ENCODE data around the gene XPR1. TPM values are rescaled to one million over a fixed set of nuclear protein-coding genes. Genes with fewer than 3 reads are reported as not detected.

Gene XPR1
- total RNA-seq, 4 donors from 2014 or later: 15.8 to 26.7 (median 22.8) TPM

DNA sequence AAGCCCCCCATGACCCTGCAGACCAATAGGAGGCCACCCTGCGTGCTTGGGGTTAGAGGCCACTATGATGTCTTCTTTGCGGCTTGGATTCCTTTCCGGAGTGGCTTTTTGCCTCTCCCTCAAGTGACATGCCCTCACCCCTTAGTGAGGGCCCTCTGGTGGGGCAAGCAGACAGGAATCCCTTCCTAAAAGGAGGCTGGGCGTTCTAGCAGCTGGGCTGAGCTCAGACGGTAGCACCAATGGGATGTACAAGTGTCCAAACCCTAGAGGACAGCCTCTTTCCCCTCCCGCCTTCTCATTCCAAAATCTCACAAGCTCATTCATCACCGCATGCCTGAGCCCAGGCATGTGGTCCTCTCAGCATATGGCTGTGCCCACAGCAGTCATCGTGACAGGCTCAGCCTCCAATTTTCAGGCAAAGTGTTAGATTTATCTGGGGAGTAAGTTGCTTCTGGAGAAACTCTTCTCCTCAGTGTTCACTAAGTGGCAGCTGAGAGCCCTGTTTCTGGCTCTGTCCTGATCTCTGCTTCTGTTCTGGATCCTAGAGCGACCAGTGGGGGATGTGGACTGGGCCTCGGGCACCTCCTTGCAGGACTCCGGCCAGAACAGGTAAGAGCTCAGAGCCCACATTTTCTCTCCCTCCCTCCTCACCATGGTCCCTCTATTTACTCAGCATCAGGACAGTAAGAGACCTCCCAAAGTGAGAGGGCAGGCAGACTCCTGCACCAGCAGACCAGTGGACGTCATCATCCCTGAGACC lies 285.7 kb downstream of the XPR1 start:
- no peak for DNase-seq (ENCODE audit: extremely low spot score)
- TF ChIP-seq POLR2A (IDR thresholded peaks at IDR 0.05; ENCODE audit: low read depth) (no peak), EP300 (IDR thresholded peaks at IDR 0.05) (no peak), POLR2AphosphoS5 (IDR thresholded peaks at IDR 0.05) (no peak)
- TF ChIP-seq, protein P1, sequence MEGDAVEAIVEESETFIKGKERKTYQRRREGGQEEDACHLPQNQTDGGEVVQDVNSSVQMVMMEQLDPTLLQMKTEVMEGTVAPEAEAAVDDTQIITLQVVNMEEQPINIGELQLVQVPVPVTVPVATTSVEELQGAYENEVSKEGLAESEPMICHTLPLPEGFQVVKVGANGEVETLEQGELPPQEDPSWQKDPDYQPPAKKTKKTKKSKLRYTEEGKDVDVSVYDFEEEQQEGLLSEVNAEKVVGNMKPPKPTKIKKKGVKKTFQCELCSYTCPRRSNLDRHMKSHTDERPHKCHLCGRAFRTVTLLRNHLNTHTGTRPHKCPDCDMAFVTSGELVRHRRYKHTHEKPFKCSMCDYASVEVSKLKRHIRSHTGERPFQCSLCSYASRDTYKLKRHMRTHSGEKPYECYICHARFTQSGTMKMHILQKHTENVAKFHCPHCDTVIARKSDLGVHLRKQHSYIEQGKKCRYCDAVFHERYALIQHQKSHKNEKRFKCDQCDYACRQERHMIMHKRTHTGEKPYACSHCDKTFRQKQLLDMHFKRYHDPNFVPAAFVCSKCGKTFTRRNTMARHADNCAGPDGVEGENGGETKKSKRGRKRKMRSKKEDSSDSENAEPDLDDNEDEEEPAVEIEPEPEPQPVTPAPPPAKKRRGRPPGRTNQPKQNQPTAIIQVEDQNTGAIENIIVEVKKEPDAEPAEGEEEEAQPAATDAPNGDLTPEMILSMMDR (IDR thresholded peaks at IDR 0.05): no peak
- H3K4me3 ChIP-seq: no peak overlapping the region
- H3K9me3 ChIP-seq: no peaks in the 10 kb centered on the region
- intact Hi-C loops (cut with DNase I): loop anchor here (5.0 kb wide), 1 partner anchor 35 kb away; no protein-coding TSS in a partner anchor
- H3K27ac ChIP-seq (replicated peaks in 1 of 4): no peak overlapping the region
- peaks cover 6 to 26% (median 16%) of the 10 kb centered on the region in 4 donors for H3K4me1 ChIP-seq
- WGBS: 86% methylated on average over 10 of the region's 12 CpGs
- H3K36me3 ChIP-seq: peaks cover 5 to 47% (median 36%) of the 10 kb centered on the region in 4 donors
- no peaks in the 10 kb centered on the region for H3K27me3 ChIP-seq

DNA sequence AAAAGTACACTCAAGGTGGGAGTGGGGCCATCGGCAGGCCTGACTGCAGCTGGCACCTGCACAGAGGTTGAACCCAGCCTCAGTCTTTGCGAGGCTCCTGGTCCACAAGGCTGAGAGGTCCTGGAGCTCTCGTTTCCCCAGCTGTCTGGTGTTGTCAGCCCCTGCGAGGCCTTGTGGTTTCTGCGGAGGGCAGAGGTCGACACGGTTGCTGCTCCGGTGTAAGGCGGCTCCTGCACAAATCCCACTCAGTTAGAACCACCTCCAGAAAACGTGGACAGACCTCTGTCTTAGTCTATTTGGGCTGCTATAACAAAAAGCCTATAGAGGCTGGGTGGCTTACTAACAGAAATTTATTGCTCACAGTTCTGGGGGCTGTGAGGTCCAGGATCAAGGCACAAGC lies 286.7 kb downstream of the XPR1 start:
- Histone ChIP-seq H3K36me3 (peaks cover 5 to 47% (median 36%) of the 10 kb centered on the region in 4 donors), H3K27me3 (no peaks in the 10 kb centered on the region), H3K4me1 (peaks cover 9 to 30% (median 21%) of the 10 kb centered on the region in 4 donors), H3K9me3 (no peaks in the 10 kb centered on the region), H3K27ac (replicated peaks in 1 of 4) (no peak overlapping the region), H3K4me3 (no peak overlapping the region)
- DNase-seq (ENCODE audit: extremely low spot score): no peak
- intact Hi-C loops (cut with DNase I): loop anchor here (5.0 kb wide), 1 partner anchor 34 kb away; no protein-coding TSS in a partner anchor
- TF ChIP-seq POLR2AphosphoS5 (IDR thresholded peaks at IDR 0.05) (no peak), EP300 (IDR thresholded peaks at IDR 0.05) (no peak), POLR2A (IDR thresholded peaks at IDR 0.05; ENCODE audit: low read depth) (no peak)
- TF ChIP-seq, protein P1 (IDR thresholded peaks at IDR 0.05): no peak
- WGBS: 100% methylated on average over 1 of the region's 10 CpGs

DNA sequence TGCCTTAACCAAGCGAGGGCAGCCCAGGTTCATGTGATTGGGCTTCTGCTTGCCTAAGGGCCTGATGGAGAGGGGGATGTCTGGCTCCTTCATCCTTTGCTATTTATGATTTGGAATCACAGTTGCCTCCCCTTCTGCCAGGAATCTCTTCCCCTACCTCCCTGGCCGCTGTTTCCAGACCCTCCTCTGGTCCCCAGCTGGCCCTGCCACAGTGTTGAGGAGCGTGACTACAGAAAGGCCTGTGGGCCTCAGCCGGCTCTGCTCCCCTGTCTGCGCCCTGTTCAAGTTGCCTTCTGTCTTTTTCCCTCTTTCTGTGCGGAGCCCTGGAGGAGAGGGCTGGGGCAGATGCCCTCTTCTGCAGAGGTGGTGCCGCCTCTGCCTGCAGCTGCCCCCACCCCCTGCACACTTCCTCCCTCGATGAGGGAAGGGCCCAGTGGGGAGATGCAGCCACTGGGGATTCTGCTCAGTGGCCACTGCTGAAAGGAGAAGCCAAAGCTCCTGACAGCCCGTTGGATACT lies 287.4 kb downstream of the XPR1 start:
- intact Hi-C loops (cut with DNase I): loop anchor here (5.0 kb wide), 1 partner anchor 33 kb away; no protein-coding TSS in a partner anchor
- no peak for DNase-seq (ENCODE audit: extremely low spot score)
- Histone ChIP-seq H3K27ac (replicated peaks in 1 of 4) (no peak overlapping the region), H3K9me3 (no peaks in the 10 kb centered on the region), H3K4me1 (peaks cover 4 to 23% (median 14%) of the 10 kb centered on the region in 4 donors), H3K27me3 (no peaks in the 10 kb centered on the region), H3K36me3 (peaks cover 5 to 47% (median 36%) of the 10 kb centered on the region in 4 donors), H3K4me3 (no peak overlapping the region)
- 86% methylated on average over 8 of the region's 9 CpGs for WGBS
- TF ChIP-seq, protein P1 (IDR thresholded peaks at IDR 0.05): no peak
- TF ChIP-seq POLR2A (IDR thresholded peaks at IDR 0.05; ENCODE audit: low read depth) (no peak), EP300 (IDR thresholded peaks at IDR 0.05) (no peak), POLR2AphosphoS5 (IDR thresholded peaks at IDR 0.05) (no peak)

DNA sequence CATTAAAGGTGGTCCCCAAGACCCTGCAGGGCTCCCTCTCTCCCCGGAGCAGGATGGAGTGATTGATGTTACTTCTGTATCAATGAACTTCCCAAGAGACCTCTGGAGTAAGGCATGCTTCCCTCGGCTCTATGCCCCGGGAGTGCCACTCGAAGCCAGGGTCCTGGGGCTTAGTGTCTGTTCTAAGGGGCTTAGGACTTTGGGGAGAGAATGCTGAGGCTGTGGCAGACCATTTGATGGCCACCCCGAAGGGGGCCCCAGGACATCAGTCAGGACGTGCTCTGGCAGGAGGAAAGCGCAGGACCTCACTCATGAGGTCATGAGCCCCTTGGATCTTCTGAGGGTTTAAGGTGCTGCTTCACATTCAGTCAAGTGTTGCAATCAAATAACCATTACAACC lies 288.4 kb downstream of the XPR1 start:
- DNase-seq (ENCODE audit: extremely low spot score): no peak
- peaks cover 4 to 19% (median 12%) of the 10 kb centered on the region in 4 donors for H3K4me1 ChIP-seq
- peaks cover 5 to 47% (median 36%) of the 10 kb centered on the region in 4 donors for H3K36me3 ChIP-seq
- H3K27me3 ChIP-seq: no peaks in the 10 kb centered on the region
- WGBS: 91% methylated on average over 6 of the region's 7 CpGs
- no peak overlapping the region for H3K4me3 ChIP-seq
- H3K27ac ChIP-seq (replicated peaks in 1 of 4): no peak overlapping the region
- H3K9me3 ChIP-seq: no peaks in the 10 kb centered on the region
- TF ChIP-seq POLR2AphosphoS5 (IDR thresholded peaks at IDR 0.05): no peak
- TF ChIP-seq, protein P1 (IDR thresholded peaks at IDR 0.05): no peak
- no peak for TF ChIP-seq EP300 (IDR thresholded peaks at IDR 0.05)
- no peak for TF ChIP-seq POLR2A (IDR thresholded peaks at IDR 0.05; ENCODE audit: low read depth)
- intact Hi-C loops (cut with DNase I): no loop called here

Measured in esophagus muscularis mucosa (tissue), 4 donors.